ENCODE measurements around the gene TCFL5.

The TCFL5 gene

GRCh38 chr20:62884556-62884955, 22.9 kb upstream of the TCFL5 start:
- no peak for TF ChIP-seq CTCF (IDR thresholded peaks at IDR 0.05)
- TF ChIP-seq ZFX (IDR thresholded peaks at IDR 0.05; ENCODE audit: borderline replicate concordance): no peak
- H3K27ac ChIP-seq: no peak overlapping the region

- H3K27ac ChIP-seq: no peak overlapping the region
- TF ChIP-seq CTCF (IDR thresholded peaks at IDR 0.05) (no peak), ZFX (IDR thresholded peaks at IDR 0.05; ENCODE audit: borderline replicate concordance) (no peak)
Measured at GRCh38 chr20:62882426-62882825, 20.8 kb upstream of the TCFL5 start.

GRCh38 chr20:62881662-62882395, 20.2 kb upstream of the TCFL5 start:
- H3K27ac ChIP-seq: no peak overlapping the region
- TF ChIP-seq ZFX (IDR thresholded peaks at IDR 0.05; ENCODE audit: borderline replicate concordance) (no peak), CTCF (IDR thresholded peaks at IDR 0.05) (no peak)

GRCh38 chr20:62880935-62881661, 19.5 kb upstream of the TCFL5 start:
- H3K27ac ChIP-seq: no peak overlapping the region
- TF ChIP-seq CTCF (IDR thresholded peaks at IDR 0.05) (no peak), ZFX (IDR thresholded peaks at IDR 0.05; ENCODE audit: borderline replicate concordance) (no peak)

GRCh38 chr20:62880147-62880934, 18.7 kb upstream of the TCFL5 start:
- H3K27ac ChIP-seq: no peak overlapping the region
- TF ChIP-seq ZFX (IDR thresholded peaks at IDR 0.05; ENCODE audit: borderline replicate concordance) (no peak), CTCF (IDR thresholded peaks at IDR 0.05) (no peak)

- TF ChIP-seq ZFX (IDR thresholded peaks at IDR 0.05; ENCODE audit: borderline replicate concordance) (no peak), CTCF (IDR thresholded peaks at IDR 0.05) (no peak)
- H3K27ac ChIP-seq: 0 out of 2 replicates have a peak overlapping the region, but pooled peaks have one; percentile 25
Measured at GRCh38 chr20:62879275-62880146, 17.9 kb upstream of the TCFL5 start.
